ENCODE data around the gene HS6ST1. TPM values are rescaled to one million over a fixed set of nuclear protein-coding genes. Genes with fewer than 3 reads are reported as not detected.

The HS6ST1 gene
- total RNA-seq, 1 donor from 2014 or later, result 14.4 TPM

DNA sequence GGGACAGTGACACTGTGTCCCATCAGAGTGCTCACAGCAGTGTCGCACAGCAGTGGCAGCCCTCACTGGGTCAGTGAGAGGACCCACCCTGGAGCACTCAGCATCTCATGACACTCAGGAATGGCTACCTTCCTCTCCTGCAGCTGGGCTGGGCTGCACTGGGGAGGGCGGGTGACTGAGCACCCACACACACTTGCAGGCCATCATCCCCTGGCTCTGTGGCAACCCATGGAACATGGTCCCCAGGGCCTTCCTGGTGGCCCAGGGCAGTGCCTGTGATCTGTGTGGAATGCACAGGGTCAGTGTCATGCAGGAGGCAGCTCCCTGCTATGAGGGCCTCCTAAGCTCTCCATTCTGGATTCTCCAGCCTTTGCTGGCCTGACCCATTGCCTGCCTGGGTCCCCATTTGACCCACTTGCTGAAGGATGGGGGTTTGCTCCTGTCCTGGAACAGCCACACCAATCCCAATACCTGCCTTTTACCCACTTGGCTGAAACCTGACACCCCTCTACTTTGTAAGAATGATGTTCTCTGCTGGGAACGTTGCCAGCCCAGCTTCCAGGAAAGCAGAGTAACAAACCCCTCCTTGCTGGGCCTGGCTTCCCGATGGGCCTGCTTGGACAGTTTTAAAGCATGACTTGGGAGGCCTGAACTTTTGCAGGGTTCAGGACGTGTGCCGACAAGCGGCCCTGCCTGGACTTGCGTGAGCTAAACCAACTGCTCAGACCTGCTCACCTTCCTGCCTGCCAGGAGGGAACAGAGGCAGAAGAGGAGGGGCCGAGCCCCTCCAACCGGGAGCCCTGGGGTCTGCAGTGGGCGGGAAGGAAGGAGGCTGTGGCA lies 13.7 kb downstream of the HS6ST1 start:
- intact Hi-C loops (cut with DNase I), result no loop called here
- peak; percentile 85 for DNase-seq (ENCODE audit: low spot score)

DNA sequence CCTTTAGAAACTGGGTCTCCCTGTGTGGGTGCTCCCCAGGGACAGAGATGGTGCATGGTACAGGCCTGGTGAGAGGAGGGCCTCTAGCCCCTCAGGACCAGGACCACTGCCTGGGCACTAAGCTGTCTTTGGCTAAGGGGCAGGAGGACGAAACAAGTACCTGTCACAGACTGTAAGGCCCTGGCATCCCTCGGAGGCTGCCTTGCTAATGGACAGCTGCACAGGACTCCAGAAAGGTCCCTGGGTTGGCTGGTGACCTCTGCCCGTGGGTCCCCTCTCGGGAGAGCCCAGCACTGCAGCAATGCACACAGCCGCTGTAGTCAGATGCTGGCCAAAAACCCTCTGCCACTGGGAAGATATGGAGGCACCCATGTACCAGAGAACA lies 14.3 kb downstream of the HS6ST1 start:
- no peak for DNase-seq (ENCODE audit: low spot score)
- intact Hi-C loops (cut with DNase I), result no loop called here

DNA sequence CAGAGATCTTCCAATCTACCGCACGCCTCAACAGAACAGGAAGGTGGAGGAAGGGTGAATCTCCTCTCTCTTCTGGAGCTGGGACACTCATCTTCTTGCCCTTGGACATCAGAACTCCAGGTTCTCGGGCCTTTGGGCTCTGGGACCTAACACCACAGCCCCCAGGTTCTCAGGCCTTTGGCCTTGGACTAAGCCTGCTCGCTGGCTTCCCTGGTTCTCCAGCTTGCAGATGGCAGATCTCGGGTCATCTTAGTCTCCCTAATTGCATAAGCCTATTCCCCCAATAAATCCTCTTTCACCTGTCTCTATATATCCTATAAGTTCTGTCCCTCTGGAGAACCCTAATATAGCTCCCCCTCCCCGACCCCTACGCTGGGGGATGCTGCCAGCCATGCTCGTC lies 14.8 kb downstream of the HS6ST1 start:
- intact Hi-C loops (cut with DNase I), result no loop called here
- no peak for DNase-seq (ENCODE audit: low spot score)

DNA sequence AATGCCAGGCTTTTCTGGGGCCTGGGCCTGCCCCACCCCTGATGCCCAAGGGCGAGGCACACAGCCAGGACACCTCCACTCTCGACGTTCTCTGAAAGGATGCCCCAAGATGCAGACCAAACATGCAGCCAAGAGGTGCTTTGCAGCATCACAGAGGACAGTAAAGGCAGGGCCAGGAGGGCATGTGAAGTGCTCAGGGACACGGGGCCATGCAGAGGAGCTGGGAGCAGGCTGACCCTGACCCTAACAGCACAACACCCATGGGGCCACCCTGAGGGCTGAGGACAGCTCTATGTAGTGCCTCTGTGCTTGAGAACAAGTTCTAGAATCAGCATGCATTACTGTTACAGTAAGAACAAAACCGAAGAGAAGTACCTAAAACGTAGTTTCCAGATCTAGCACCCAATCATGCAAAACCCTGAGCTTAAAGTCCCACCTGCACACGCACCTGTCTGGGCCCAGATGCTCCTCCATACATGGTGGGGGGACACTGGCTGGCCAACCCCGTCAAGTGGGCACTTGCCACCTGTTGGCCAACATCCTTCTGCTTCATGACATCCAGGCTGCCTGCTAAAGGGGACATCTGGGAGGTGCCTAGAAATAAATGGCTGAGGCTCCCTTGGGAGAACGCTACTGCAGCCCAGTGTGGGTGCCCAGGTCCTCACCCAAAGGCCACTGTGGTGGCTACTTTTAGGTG lies 15.4 kb downstream of the HS6ST1 start:
- intact Hi-C loops (cut with DNase I), result no loop called here
- no peak for DNase-seq (ENCODE audit: low spot score)

DNA sequence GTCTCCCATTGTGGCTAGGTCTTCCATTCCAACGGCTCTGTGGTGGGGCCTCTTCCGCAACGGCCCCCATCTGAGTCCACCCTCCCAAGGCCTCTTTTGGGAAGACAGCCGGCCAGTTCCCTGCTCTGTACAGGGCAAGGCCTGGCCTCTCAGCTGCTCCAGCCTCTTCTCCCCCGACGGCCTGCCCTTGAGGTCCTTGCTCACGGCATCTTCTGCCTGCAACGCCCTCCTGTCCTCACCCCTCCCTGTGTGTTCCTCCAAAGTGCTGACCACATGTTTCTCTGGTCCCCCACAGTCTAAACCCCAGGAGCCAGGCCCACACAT lies 16.0 kb downstream of the HS6ST1 start:
- intact Hi-C loops (cut with DNase I), result no loop called here
- DNase-seq (ENCODE audit: low spot score), result no peak

DNA sequence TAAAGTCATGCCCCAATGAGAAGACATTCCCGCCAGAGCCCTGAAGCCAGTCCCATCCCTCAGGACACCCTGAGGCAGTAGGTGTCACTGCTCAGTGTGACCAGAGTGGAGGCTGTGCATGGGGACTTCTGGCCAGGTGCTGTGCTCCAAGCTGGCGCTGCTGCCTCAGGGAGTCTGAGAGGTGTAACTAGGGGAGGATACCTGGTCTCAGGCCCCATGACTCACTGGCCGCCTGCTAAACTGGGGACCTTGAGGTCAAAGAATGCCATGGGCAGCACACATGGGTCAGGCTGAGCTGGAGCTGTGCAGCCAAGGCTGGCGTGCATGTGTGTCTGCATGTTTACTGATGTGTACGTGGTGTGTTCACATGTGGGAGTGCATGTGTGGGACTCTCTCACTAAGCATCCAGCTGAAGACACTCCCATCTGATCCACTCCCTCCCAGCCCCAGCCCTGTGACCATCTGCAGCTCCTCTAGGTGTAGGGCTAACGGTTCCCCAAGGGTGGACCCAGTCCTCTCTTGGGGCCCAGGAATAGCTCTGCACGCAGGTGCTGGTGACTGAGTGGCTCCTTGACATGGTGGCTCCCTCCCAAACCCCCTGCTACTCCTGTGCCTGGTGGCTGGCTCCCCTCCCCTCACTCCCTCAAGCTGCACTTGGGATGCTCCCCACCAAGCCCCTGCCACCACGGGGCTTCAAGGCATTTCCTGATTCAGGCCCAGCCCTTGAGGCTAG lies 16.5 kb downstream of the HS6ST1 start:
- DNase-seq (ENCODE audit: low spot score), result no peak
- intact Hi-C loops (cut with DNase I), result no loop called here

DNA sequence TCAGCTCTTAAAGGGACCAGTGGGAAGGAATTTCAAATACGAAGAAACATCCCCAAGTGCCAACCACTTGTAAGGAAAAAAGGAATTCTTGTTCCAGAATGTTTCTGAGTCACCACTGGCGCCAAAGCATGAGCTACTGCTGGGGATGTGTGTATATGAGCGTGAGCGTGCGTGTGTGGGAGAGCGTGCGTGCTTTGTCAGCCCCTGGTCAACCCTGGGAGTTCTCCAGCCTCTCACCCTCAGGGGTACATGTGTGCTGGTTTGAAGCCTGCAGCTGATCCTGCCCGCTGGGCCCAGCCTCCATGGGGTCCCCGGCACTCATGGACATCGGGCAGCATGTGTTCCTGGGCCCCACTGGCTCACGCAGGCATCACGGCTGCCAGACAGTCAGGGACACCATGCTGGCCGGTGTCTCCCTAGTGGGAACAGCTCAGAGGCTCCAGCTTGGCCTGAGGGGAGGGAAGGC lies 17.1 kb downstream of the HS6ST1 start:
- intact Hi-C loops (cut with DNase I), result no loop called here
- no peak for DNase-seq (ENCODE audit: low spot score)

DNA sequence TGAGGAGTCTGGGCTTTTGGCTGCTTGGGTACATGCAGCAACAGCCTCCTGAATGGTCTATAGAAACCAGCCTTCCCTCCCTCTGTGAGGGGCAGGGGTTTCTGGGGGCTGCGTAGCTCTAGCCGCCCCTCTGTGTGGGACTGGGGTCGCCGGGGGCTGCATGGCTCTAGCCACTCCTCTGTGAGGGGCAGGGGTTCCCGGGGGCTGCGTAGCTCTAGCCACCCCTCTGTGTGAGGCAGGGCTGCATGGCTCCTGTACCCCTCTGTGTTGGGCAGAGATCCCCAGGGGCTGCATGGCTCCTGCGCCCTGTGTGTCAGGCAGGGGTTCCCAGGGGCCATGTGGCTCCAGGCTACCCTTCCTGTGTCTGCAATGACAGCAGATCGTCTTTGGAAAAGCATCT lies 17.6 kb downstream of the HS6ST1 start:
- intact Hi-C loops (cut with DNase I), result no loop called here
- DNase-seq (ENCODE audit: low spot score), result no peak

DNA sequence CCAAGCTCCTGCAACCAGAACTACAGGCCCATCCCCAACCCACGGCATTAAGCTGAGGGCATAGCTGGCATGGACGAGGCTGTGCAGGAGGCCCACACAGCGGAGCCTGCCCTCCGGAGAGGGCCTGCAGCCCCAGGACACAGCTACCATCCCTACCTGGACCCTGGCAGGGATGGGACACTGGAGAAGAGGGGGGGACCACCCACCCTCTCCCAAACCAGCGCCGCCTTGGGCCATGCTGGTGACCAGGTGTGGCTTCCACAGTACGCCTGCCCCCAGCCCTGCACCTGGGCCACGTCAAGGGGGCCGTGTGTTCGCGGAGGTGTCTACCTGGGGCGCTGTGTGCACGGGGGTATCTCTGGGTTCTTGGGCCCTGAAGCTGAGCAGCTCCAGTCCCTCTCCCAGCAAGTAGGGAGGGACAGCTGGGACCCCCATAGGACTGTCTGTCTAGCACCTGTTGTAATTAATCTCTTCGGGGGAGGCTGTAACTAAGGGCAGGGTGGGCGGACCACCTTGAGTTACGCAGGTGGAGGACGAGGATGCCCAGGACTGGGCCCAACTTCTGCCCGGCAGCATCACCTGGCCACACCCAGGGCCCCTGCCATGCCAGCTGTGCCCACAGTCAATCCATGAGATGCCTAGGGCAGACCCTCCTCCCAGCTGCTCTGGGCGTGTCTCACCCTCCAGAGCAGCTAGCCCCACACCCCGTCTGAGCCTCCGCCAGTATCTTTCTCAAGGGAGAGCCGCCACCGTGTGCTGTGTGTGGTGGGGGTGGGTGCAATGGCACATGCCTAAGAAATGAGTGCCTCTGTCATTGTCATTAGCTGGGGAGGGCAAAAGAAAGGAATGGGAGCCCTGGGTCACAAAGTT lies 18.3 kb downstream of the HS6ST1 start:
- intact Hi-C loops (cut with DNase I), result no loop called here
- no peak for DNase-seq (ENCODE audit: low spot score)

DNA sequence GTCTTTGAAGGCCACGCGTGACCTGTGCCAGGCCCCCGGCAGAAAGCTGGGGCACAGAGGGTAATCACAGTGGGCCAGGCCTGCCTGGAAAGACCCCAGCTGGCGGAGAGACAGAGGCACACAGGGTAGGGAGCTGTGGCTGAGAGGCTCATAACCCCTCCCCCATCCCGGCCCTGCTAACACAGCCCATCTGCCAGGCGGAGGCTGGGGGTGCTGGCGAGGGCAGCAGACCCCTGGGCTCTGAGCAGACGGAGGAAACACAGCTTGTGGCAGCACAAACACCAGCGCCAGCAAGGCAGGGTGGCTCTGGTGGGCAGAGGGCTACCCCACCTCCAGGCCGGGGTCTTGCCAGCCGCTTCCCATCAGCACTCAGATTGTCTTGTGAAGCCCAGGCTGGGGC lies 19.0 kb downstream of the HS6ST1 start:
- no peak for DNase-seq (ENCODE audit: low spot score)
- intact Hi-C loops (cut with DNase I), result no loop called here

DNA sequence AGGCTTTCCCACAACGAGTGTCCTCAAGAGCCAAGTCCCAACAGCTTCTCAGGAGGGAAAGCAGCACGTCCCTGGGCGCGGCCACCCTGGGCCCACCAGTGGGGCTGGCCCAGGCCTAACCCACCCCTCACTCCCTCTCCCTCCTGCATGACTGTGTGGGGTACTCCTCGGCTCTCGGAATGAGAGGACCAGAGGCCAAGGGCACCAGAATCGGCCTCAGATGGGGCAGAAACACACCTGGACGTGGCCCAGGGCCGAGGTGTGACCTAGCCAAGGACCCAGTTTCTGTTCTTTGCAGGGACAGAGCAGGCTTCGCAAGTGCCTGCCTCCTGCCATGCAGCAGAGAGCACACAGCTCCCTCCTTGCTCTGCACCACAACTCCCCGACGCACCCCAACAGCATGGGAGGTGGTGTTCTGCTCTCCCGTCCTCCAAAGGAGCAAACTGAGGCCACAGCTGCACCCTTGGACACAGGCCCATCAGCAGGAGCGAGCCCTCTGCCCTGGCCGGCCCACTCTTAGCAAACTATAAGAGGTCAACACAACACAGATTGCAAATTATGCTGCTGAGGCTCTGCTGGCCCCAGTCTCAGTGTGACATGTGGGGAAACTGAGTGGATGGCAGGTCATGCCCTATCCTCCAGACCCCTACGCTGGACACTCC lies 19.7 kb downstream of the HS6ST1 start:
- no peak for DNase-seq (ENCODE audit: low spot score)
- intact Hi-C loops (cut with DNase I), result no loop called here

DNA sequence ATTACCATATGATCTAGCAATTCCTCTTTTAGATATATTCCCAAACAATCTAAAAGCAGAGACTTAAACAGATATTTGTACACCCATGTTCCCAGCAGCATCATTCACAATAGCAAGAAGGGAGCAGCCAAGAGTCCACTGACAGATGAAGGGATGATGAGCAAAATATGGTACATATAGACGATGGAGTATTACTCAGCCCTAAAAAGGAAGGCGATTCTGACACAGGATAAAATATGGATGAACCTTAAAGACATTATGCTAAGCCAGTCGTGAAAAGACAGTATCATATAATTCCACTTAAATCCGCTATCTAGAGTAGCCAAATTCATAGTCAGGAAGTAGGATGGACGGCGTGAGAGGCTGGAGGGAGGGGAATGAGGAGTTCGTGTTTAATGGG lies 20.4 kb downstream of the HS6ST1 start:
- intact Hi-C loops (cut with DNase I), result no loop called here
- no peak for DNase-seq (ENCODE audit: low spot score)

DNA sequence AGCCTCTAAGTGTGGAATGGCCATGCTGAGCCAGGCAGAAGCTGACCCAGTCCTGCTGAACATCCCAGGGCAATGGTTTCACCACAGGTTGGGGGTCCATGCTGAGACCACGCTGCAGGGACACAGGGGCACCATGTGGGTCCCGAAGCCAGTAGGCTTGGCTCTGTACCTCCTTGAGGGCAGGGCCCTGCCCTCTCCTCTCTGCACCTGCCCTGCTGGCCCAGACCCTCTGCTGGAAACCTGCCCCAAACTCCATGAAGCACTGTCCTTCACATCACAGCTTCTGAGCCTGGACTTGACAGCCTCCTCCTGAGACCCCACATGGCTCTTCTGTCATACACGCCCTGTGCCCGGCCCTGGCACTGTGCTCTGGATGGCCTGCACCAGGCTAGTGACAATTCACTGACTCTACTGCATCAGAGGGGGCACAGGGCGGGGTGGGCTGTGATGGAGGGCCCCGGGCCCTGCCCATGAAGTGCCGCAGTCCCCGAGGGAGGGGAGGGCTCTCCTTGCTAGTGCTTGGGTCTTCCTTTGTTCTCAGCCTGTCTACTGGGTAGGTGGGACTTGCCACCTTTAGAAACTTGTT lies 24.7 kb downstream of the HS6ST1 start:
- no peak for DNase-seq (ENCODE audit: low spot score)
- intact Hi-C loops (cut with DNase I), result no loop called here

DNA sequence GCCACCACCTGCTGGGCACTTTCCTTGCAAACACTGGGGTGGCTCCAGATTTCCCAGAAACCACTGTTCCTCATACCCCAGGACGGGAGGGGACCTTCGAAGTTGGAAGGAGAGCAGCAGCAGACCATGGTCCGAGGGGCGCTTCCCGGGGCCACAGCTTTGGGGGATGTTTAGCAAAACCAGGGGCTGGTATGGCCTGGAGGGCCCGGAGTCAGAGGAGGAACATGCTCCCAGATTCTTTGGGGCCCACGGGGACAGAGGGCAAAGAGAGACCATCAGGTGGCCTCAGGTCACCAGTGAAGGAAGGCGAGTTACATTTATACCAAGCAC lies 25.3 kb downstream of the HS6ST1 start:
- DNase-seq (ENCODE audit: low spot score), result no peak
- intact Hi-C loops (cut with DNase I), result no loop called here

DNA sequence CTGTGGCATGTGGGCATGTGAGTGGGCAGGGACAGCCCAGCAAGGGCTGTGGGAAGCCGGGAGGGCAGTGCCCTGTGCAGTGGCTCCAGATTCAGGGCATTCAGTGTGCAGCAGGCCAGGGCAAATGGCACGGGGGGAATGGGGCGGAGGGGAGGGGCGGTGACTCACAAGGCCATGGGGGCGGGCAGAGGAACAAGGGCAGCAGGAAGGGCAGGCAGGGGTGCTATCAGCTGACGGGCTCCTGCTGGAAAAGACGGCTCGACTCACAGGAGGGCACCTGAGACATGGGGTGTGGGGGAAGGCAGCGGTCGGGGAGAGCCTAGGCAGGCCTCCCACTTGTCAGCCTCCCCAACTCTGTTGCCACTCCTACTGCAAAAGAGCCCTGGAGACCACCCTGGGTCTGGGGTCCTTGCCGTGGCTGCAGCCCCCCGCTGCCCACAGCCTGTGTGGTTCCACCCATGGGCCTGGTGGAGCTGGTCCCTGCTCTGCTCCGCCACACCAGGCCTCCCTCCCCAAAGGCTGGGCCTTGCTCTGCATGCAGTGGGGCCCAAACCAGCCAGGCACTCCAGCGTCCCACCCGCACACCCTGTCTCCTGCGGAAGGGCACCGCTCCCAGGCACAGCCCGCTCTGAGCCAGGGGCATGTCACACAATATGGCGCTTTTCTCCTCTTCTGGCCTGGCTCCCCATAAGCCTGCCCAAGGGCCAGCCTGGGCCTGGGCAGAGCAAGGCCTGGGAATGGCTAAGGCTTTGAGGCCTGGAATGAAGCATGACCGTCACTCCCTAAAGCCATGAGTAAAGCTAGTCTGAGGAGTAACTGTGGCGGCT lies 25.9 kb downstream of the HS6ST1 start:
- DNase-seq (ENCODE audit: low spot score), result no peak
- intact Hi-C loops (cut with DNase I), result no loop called here

DNA sequence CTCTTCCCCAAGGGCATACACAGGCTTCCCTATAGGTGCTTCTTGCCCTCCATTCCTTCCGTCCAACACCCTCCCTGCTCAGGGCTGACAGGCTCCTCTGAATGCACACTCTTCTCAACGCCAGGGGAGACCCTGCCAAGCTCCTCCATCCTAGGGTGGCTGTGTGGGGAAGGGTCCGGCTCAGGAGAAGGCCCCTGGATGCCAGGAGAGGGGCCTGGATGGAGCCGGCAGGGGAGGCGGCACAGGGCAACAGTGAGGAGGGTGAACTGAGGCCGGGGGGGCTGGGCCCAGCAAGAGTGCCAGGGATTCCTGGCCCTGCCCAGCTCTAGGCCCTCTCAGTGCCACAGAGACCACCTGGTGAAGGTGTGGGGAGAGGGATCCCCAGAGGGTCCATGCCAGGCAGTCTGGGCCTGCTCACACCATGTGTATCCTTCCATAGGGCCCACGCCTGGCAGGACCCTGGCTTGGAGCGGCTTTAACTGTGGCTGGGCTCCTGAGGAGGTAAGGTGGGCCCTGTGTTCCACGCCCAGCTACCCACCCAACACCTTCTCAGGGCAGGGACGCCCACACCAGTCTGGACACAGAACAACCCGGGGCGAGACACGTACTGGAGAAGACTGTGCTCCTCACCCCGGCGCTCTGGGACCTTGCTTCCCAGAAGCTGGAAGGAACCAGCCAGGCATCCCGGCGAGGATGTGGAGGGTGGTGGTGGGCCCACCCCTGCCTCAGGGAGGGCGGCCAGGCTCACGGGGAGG lies 26.6 kb downstream of the HS6ST1 start:
- no peak for DNase-seq (ENCODE audit: low spot score)
- intact Hi-C loops (cut with DNase I), result no loop called here

DNA sequence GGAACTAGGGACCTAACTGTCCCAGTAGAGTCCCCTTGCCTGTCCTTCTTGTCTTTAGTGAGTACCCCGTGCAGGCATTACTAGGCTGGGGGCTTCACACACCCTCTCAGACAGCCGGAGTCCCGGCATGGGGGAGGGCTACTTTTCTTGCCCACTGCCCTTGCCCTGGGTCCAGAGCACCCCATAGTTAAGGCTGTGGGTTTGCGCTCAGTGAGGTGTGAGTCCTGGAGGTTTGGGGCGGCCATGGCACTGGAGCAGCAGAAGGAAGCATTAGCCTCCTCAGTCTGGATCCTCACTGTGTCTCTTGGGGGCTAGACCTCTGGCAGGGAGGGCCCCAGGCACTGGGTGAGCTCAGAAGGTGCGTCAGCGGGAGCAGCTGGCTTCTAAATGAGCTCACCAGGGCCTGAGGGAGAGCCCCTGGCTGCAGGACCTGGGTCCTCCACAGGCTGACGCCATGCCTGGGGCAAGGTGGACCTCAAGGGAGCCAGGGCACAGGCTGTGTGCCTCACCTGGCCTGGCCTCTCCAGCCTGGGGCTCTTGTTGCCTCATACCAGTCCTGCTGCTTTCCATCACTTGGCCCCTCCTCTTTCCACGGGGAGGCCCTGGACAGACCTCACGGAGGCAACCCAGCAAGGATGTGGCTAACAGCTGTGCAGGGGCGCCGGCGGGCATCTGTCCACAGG lies 27.4 kb downstream of the HS6ST1 start:
- intact Hi-C loops (cut with DNase I), result no loop called here
- no peak for DNase-seq (ENCODE audit: low spot score)

Measured in cardiac septum (tissue), 1 donor.